HL-60 (cell line): ENCODE measurements around the gene FAM3A.

Source experiments
- GABPA ChIP-seq: IDR thresholded peaks from 2 replicates; pipeline ENCODE4 v1.6.1; 2012; ENCODE audit warnings: low read depth
- POLR2AphosphoS5 ChIP-seq: IDR thresholded peaks from 2 replicates; pipeline ENCODE4 v1.6.1; 2012; ENCODE audit warnings: low read depth
- TF ChIP-seq, protein P1 (sequence below): IDR thresholded peaks from one replicate; pipeline ENCODE4 v1.5.1; 2011; ENCODE audit warnings: low read length, control low read depth, inconsistent platforms; ENCODE audit not compliant: insufficient read depth

DNA sequence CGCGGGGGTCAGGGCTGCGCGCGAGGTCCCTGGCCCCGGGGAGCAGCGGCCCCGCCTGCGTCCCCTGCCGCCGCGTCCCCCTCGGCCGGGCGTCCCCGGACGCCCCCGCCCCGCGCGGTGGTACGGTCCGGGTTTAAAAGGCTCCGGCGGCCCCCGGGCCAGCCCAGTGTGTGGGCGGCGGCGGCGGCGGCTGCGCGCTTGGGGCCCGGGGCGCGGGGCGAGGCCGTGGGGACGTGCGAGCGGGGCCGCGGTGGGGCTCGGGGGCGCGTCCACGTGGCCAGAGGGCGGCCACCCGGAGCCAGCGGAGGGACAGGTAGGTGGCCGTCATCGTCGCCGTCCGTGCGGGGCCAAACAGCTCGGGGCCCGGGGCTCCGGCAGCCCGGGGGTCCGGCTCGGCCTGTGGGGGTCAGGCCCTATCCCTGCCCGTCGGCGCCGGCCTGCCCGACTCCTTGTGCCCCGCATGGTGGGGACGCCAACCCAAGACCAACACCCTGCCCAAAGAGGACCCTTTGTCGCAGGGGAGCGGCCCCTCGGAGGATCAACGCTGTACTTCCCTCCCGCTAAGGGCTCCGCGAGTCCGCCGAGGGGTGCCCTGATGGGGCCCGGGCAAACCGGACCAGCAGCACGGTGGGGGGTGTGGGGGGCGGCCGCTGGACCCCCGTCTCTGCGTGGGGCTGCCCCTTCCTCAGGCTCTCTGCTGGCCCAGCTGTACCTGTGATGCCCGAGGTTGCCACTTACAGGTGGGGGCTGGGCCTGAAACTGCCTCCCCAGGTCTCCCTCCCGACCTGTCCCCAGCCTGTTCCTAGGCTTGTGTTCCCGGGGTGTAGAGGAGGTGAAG, 57.7 kb downstream of the FAM3A start, which contains the start of gene PLXNA3:
- TF ChIP-seq, protein P1, sequence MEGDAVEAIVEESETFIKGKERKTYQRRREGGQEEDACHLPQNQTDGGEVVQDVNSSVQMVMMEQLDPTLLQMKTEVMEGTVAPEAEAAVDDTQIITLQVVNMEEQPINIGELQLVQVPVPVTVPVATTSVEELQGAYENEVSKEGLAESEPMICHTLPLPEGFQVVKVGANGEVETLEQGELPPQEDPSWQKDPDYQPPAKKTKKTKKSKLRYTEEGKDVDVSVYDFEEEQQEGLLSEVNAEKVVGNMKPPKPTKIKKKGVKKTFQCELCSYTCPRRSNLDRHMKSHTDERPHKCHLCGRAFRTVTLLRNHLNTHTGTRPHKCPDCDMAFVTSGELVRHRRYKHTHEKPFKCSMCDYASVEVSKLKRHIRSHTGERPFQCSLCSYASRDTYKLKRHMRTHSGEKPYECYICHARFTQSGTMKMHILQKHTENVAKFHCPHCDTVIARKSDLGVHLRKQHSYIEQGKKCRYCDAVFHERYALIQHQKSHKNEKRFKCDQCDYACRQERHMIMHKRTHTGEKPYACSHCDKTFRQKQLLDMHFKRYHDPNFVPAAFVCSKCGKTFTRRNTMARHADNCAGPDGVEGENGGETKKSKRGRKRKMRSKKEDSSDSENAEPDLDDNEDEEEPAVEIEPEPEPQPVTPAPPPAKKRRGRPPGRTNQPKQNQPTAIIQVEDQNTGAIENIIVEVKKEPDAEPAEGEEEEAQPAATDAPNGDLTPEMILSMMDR: no peak
- TF ChIP-seq POLR2AphosphoS5 (no peak), GABPA (no peak)
